GM21526 (cell line): ENCODE results near the gene KIAA1549.

ENCODE experiments used
- ATAC-seq: cut with Tn5 transposase; IDR thresholded peaks from one replicate; pipeline ENCODE4 v1.9.1; 2021; ENCODE audit warnings: moderate library complexity; ENCODE audit not compliant: unreplicated experiment, low FRiP score

Gene KIAA1549

DNA sequence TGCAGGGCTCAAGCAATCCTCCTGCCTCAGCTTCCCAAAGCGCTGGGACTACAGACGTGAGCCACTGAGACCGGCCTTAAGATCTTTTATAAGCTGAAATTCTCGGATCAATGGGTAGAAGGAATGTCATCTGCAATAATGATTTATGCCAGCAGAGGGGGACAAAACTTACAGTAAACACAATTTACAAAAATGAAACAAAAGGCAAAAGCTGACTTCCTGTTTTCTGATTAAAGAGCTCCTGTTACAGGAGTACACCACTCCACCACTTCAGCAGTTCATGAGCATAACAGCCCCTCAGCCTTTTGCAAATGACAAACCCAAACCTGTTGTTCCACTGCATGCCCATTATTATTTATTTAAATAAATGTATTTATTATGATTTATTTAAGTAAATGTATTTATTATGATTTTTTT lies 94.7 kb downstream of the KIAA1549 start:
- peak; percentile 90 for ATAC-seq

DNA sequence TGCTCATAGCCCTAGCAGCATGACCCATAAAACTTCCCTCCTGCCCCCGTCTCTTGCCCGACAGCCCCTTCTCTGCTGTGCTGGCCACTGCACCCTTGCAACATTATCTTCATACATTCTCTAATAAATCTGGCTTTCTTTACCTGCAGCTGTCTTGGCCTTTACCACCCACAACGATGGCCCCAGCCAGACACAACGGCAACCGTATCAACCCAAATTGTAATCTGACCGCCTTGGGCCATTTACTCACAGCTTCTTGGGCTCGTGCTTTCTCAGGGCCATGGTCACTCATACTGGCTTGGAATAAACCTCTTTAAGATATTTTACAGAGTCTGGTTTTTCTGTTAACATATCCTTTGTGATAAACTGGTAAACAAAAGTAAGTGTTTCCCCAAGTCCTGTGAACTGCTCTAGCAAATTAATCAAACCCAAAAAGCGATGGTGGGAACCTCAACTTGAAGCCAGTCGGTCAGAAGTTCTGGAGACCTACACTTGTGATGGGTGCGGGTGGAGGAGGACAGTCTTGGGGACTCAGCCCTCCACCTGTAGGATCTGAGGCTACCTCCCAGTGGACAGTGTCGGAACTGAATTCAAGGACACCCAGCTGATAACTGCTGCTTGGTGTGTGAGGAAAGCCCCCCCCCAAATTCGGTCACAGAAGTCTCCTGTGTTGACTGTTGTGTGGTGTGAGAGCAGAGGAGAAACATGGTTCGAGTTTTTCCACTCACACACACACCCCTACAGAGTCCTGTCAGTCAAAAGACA lies 95.6 kb downstream of the KIAA1549 start:
- no peak for ATAC-seq

DNA sequence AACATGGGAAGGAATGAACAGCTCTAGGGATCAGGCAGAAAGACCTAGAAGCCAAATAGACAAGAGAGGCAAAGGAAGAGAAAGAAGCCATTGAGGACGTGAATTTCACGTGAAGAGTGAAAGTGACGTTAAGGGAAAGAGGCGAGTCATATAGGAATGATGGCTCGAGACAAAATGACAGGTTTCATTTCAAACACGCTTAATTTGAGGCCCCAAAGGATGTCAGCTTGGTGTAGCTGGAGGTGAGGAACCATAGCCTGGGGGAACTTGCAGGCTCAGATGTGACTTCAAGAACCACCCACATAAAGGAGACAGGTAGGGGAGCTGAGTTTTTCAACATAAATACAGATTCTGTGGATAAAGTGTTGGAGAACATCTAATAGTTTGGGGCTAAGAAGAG lies 98.9 kb downstream of the KIAA1549 start:
- ATAC-seq = no peak

DNA sequence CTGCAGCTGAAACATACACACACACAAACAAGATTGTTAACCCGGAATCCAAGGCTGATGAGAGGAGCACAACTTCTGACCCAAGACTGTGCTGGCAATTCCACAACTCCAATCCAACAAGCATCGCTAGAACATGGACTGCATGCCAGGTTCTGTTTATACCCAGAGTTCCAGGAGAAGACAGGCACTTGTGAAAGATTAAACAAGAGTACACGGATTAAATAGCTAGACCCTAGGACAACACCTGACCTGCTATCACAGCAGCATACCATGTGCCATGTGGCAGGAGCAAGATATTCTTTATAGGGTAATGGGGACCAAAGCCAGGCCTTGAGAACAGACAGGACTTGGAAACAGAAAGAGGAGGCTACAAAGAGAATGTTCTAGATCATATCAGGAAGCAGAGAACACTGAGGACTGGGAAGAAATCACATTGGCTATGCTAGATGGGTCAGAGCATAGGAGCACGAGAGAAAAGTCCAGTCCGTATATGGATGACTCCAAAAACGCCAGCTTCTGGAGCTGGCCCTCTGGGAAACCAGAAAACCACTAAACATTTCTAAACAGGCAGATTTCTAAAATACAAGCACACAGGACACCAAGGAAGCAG lies 99.5 kb downstream of the KIAA1549 start:
- ATAC-seq = no peak

DNA sequence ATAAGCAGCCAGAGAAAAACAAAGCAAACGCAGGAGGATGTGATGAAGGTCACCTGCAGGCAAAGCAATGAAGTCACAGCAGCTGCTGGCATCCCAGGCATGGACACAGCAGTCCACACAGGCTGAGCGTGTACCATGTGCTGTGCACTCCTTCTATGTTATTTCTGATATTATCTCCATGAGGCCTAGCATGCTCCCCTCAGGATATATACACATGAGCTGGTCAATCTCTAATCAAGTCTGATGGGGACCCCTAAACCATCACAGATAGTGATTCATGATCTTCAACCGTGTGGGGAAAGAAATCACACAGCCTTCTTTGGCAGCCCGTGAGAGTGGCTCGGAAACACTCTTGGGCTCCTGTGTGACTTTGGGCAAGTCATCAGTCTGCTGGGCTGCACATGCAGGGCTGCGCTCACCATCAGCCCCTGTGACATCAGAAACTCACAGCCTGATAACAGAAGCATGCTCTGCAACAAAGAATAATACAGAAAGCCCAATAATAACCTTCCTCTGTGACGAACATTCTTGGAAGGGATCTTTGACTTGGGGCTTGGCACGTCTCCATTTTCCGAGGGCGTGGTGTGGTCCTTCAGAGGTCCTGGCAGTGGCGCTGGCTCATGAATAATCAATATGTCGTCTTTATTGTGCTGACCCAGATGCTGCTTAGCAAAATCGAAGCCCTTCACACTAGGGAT lies 100.2 kb downstream of the KIAA1549 start:
- no peak for ATAC-seq

DNA sequence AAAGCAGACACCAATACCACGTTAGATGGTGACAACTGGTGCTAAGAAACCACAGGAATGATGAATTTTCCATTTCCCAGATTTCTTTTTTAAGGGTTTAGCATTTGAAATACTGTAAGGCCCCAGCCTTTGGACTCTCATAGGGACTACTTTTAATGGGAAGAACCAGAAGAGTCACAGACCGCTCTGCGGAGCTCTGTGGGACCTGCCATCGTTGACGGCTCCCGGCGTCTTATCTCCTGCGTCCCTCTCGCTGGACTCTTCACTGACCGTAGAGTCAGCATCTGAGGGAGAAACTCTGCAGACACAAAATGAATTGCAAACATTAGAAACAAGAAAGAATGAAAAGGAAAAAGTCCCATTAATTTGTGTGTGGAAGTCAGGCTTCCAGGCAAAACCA lies 101.8 kb downstream of the KIAA1549 start:
- ATAC-seq = no peak

DNA sequence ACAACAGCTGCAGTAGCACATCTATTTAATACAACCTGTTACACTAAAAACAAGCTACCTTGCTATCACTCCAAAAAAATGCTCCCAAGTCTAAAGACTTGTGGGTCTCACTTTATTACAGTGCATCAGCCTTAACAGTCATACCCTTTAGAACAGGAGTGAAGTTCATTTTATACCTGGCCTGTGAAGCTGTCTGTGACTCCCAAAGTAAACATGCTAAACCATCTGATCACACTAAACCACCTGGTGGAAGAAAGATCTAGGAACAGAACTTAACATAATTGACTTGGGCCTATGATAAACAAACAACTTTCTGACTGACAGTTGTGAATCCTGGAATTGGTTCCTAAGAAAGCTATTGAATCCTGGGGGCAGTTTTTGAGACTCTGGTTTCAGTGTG lies 102.3 kb downstream of the KIAA1549 start:
- ATAC-seq = no peak

DNA sequence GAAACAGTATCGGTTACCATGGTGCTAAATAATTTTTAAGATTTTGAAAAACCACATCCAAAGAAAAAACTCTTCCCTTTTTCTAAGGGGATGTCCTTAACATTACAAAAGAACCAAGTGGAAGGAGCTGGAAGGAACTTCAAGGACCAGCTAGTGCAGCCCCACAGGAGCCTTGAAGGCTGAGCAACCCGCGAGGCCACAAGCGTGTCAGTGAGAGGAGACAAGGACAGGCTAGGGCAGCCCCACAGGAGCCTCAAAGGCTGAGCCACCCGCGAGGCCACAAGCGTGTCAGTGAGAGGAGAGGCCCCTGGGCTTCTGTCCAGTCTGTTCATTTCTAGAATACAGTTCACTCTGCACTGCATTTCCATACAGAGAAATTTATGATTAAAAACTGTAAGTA lies 103.1 kb downstream of the KIAA1549 start:
- ATAC-seq = no peak

DNA sequence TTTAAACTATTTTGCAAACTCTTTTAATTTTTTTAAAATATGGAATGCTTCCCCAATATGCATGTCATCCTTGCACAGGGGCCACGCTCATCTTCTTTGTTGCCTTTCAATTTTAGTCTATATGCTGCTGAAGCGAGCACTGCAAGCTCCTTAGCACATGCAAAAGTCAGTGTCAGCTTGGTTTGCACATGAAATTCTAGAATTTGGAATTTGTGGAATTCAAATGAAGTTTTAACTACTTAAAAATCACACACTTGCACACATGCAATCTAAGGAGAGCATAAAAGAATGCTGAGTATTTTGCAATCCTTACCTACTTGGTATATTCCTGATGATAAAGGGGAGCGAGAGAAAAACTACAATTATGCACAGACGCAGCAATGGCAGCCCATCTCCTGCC lies 104.9 kb downstream of the KIAA1549 start:
- ATAC-seq = no peak

DNA sequence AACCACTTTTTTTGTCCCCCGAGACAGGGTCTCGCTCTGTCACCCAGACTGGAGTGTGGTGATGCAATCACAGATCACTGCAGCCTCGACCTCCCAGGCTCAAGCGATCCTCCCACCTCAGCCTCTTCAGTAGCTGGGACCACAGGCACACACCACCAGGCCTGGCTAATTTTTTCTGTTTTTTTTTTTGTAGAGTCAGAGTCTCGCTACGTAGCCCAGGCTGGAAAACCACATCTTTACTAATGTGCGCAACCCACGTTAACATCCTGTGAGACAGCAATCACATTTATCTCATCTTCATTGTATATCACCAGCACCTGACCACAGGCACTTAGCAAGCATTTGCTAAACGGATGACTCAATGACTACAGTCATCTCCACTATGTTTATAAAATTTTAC lies 105.4 kb downstream of the KIAA1549 start:
- no peak for ATAC-seq

DNA sequence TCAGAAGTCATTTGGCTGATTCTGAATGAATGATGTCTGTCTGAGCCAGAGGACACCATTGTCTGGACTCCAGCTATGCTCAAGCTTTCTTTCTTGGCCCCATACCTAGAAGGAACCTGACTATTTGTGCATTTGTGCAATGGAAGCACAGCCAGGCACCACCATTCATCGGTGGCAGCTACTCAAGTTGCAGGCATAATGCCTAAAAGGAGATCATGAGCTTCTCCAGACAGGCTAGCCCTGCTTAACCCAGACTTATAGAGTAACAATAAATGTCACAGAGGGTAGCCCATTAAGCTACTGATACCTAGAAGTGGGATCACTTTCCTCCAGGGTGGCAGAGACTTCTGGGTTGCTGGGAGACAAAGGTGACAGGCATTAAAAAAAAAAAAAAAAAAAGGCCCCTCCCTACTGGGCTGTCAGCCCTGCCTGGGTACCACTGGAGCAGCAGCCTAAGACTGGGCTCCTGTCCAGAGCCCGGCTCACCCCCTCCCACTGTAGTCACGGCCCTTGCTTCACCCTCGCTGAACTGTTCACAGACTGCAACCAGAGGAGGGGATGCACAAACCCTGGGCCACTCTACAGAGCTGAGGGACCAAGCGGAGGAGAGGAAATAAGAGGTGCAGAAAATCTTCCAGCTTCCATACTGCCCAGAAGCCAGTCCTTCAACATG lies 107.8 kb downstream of the KIAA1549 start:
- ATAC-seq = no peak

DNA sequence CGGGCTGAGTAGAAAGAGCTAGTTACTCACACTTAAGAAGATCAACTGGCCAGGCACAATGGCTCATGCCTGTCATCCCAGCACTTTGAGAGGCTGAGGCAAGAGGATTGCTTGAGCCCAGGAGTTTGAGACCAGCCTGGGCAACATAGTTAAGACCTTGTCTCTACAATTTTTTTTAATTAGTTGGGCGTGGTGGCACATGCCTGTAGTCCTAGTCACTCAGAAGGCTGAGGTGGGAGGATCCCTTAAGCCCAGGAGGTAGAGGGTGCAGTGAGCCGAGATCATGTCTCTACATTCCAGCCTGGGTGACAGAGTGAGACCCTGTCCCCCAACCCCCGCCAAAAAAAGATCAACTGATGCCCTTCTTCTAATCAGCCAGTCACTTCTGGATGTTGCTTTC lies 108.6 kb downstream of the KIAA1549 start:
- ATAC-seq = no peak

DNA sequence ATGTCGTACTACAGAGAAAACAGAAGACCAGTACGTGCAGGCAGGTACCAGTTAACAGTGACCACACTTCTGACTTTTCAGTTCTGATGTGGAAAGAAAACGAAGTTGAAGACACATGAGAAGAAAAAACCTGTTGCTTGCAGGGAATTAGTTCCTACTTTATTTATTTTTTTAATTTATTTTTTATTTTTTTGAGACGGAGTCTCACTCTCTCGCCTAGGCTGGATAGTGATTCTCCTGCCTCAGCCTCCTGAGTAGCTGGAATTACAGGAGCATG lies 109.4 kb downstream of the KIAA1549 start:
- no peak for ATAC-seq

DNA sequence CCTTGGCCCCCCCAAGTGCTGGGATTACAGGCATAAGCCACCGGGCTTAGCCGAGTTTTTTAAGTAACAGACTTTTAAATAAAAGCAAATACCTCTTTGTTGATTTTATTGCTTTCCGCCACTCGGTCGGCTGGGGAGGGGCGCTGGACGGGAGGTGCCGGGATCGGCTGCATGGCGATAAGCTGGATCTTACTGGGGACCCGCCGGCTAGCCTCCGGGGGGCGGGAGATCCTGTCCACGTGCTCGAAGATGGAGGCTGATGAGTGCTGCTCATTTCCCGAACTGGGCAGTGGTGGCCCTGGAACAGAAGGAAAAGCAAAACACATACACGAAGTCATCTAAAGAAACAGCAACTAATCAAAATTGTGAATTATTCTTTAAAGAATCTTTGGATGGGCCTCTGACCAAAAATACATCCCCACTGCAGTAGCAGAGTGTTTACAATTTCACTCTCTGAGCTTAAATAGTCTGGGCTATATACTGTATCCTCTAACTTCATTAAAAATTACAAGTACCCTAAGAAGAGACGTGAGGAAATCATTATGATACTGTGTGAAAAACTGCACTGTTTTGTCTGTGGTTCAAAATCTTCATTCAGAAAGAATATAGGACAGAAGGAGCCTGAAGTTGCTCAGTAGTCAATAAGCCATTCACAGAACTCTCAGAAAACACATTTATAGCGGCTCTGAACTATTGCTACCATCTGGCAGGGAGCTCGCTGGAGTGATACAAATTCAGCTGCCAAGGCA lies 110.0 kb downstream of the KIAA1549 start:
- ATAC-seq = no peak

DNA sequence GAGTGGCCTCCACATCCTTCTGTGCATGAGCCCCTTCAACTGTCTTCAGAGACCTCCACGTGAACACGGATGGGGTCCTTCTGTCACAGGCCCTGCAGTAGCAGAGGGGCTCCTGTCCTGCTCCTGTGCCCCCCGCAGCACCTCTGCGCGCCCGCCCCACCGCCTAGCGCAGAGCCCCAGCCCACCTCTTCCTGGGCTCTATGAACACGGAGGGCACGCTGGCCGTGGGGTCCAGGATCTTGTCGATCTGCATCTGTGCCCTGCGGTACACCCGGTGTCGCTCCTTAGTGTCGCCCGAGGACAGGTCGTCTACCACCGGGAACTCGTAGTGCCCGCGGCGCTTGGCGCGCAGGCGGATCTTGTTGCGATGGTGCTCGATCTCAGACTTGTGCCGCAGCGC lies 111.8 kb downstream of the KIAA1549 start:
- no peak for ATAC-seq

DNA sequence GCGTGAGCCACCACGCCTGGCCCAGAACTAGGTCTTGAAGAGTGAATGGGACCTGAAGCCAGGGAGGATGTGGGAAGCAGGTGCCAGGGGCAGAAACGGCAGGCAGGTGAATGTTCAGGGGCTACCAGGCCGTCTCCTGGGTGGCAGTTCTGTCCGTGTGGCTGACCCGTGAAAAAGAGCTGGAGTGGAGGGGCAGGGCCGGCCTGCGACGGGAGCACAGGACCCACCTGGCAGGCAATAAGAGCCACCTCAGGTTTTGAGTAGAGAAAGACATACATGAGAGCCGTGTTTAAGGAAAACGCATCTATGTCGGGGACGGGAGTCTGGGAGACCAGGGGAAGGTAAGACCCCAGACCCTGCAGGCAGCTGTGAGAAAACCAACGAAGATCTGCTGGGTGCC lies 112.5 kb downstream of the KIAA1549 start:
- no peak for ATAC-seq

DNA sequence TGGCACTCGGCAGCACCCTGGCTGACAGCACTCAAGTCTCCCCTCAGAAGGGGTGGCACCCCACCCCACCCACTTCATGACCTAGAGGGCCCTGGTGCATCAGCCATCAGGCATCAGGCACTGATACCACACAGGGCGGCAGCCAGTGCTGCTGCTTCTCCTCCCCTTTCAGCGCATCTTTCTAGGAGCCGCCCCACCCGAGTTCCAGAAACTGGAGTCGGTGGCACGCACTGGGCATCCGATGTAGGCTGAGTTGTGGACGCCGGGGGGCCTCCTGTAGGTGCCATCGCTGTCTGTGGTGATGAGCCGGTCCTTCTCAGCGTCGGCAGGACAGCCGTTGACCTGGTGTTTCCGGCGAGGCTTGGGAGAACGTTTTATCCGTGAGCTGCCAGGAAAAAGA lies 113.4 kb downstream of the KIAA1549 start:
- no peak for ATAC-seq

DNA sequence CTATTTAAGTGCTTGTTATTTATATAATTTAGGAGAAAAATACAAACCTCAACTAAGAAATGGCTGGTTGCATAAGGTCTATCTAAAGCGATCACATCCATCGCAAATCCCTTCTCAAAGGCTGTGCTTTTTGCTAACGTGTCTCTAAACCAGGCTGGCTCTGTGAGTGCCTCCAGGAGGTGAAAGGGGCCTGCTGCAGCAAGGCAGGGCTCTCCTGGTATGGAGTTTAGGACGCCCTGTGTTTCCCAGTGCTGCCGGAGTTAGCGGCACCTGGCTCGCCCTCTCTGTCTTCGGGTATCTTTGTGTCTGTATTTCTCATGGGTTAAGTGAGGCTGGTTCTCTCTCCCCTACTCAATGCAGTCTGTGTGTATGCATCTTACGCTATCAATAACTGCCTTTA lies 114.8 kb downstream of the KIAA1549 start:
- ATAC-seq = no peak

DNA sequence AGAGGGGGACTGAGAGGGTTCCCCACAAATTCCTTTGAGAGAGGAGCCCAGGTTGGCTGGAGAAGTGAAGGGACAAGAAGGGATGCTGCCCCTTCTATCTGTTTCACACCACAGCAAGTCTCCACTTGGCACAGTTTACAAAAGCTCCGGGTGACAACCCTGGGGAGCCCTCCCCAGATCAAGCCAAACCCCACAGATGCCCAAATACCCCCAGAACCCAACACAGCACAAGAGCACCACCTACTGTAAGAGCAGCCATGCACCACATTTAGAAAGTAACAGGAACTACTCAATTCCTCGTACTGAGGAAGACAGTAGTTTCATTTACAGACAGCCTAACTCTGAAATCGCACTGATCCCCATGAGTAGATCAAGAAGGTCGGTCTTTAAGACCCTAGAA lies 115.3 kb downstream of the KIAA1549 start:
- peak; percentile 64 for ATAC-seq

DNA sequence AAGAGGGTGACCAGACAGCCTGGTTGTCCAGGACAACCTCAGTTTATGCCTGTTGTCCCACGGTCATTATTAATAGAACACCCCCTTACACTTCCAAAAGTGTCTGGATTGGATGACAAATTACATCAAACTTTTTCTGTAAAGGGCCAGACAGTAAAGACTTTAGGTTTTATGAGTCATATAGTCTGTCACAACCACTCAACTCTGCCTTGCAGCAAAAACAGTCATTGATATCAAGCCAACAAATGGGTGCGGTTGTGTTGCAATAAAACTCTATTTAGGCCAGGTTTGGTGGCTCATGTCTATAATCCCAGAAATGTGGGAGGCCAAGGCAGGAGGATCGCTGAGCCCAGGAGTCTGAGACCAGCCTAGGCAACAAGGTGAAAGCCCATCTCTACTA lies 116.5 kb downstream of the KIAA1549 start:
- no peak for ATAC-seq

DNA sequence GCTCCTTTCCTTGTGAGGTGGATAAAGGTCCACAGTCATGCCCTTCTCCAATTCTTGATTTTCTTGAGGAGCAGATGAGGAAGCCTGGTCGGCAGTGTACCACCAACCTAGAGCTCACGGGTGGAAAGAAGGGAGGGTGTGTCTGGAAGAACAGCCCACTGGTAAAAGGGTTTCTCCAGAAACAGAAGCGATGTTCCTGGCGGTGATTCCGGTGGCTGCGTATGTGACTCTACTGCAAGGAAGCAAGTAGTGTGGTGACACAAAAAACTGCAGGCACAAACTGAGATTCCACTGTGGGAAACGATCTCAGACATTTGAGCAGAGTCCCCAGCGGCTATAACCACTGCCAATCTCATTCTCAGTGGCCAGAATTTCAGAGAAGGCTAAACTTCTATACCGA lies 117.3 kb downstream of the KIAA1549 start:
- ATAC-seq = no peak
